CD4-positive, alpha-beta T cell (primary cell): ENCODE results near the gene TRIM72. TPM values are rescaled to one million over a fixed set of nuclear protein-coding genes. Genes with fewer than 3 reads are reported as not detected.

Source experiments
- ATAC-seq: fragments of 200-7000 bp; cut with Tn5 transposase; one replicate; pipeline ENCODE4 v1.10.0; 2022; ENCODE audit warnings: mild to moderate bottlenecking; ENCODE audit not compliant: poor library complexity
- CTCF ChIA-PET: fragments of 350-600 bp; sonication (Branson Sonifier 250); formaldehyde crosslinking; loops from one replicate; lab custom pipeline; 2021; ENCODE audit warnings: antibody characterized with exemption, inconsistent platforms; lab: Charles Lee
- POLR2A ChIA-PET: fragments of 350-600 bp; sonication (Branson Sonifier 250); formaldehyde crosslinking; loops from one replicate; lab custom pipeline; 2021; ENCODE audit warnings: antibody characterized with exemption, inconsistent platforms; lab: Charles Lee
- DNase-seq, 14 experiments: peaks; one replicate each; pipeline ENCODE4 v3.0.0-alpha.2; 2013 to 2020; ENCODE audit warnings: mixed read lengths in 2 of 14
- H3K27ac ChIP-seq, 2 donors: one replicate each; pipeline versions ENCODE4 v1.5.1 to v1.7.0; 2013; ENCODE audit warnings: low read length in 2 of 2, low read depth in 1 of 2, mild to moderate bottlenecking in 1 of 2
- H3K27me3 ChIP-seq, 2 experiments: 1 replicate in 1 of 2; 2 replicates in 1 of 2; pipeline versions ENCODE4 v1.6.1 to v1.7.0; 2013; ENCODE audit warnings: low read length in 2 of 2, control low read depth in 1 of 2, mild to moderate bottlenecking in 1 of 2, moderate library complexity in 1 of 2; ENCODE audit not compliant: insufficient read depth in 2 of 2, control insufficient read depth in 1 of 2
- H3K36me3 ChIP-seq: one replicate; pipeline ENCODE4 v1.6.1; 2013; ENCODE audit warnings: low read length, control low read depth; ENCODE audit not compliant: insufficient read depth
- H3K4me1 ChIP-seq: one replicate; pipeline ENCODE4 v1.6.1; 2013; ENCODE audit warnings: low read length, control low read depth; ENCODE audit not compliant: insufficient read depth
- H3K4me3 ChIP-seq: one replicate; pipeline ENCODE4 v1.5.1; 2013; ENCODE audit warnings: mild to moderate bottlenecking, low read length, moderate library complexity
- H3K9me3 ChIP-seq, 2 experiments: 1 replicate in 1 of 2; 2 replicates in 1 of 2; pipeline versions ENCODE4 v1.6.1 to v1.7.0; 2013; ENCODE audit warnings: low read length in 2 of 2, mild to moderate bottlenecking in 2 of 2, control low read depth in 1 of 2, moderate library complexity in 1 of 2; ENCODE audit not compliant: control insufficient read depth in 1 of 2, insufficient read depth in 1 of 2
- H3K27ac Mint-ChIP-seq: one replicate; pipeline ENCODE4 v1.8.0; 2020; ENCODE audit warnings: mixed read lengths
- H3K27me3 Mint-ChIP-seq: one replicate; pipeline ENCODE4 v1.8.0; 2021; ENCODE audit warnings: mixed read lengths
- H3K36me3 Mint-ChIP-seq: one replicate; pipeline ENCODE4 v1.8.0; 2021; ENCODE audit warnings: low read depth, mixed read lengths
- H3K4me1 Mint-ChIP-seq: one replicate; pipeline ENCODE4 v1.8.0; 2021; ENCODE audit warnings: low read depth, mixed read lengths
- H3K4me3 Mint-ChIP-seq: one replicate; pipeline ENCODE4 v1.8.0; 2020; ENCODE audit warnings: mild to moderate bottlenecking, mixed read lengths
- H3K9me3 Mint-ChIP-seq: one replicate; pipeline ENCODE4 v1.8.0; 2020; ENCODE audit warnings: mixed read lengths
- CTCF ChIP-seq: fragments of 200-600 bp; IDR thresholded peaks from one replicate; pipeline ENCODE4 v1.8.0; 2022; ENCODE audit warnings: antibody characterized with exemption, mild to moderate bottlenecking
- intact Hi-C, 2 experiments: fragments of 100-400 bp; cut with DNase I in 1 of 2; cut with micrococcal nuclease in 1 of 2; formaldehyde crosslinking; loops; one replicate each; pipeline versions ENCODE4 v1.15.1 to v1.9.0; 2023 to 2025; cut with DNase I, micrococcal nuclease
- total RNA-seq, 174 experiments: library from RNA in 2 of 174; stranded (reverse) in 2 of 174; gene quantifications; one replicate each; pipeline ENCODE4 v1.2.3 and lab custom pipeline; 2021 to 2026

The TRIM72 gene
- total RNA-seq, 2 experiments from 2014 or later = 0.17 TPM; not detected in 1

DNA sequence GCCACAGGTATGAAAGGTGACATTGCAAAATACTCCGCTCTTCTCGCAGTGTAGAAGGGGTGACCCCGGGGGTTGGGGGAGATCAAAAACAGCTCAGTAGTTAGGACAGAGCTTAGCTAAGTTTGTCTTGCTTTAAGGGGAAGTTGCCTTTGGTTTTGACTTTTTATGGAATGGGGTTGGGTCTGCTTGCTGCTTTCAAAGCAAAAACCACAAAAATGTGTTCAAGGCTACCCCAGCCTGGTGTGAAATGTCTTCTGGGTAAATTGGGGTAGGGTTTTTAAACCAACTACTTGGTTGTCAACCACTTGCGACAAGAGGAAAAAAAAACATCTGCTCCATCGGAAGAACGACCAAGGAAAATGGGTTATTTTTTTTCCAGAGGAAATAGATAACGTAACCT, 27.7 kb upstream of the TRIM72 start:
- ATAC-seq (peak; percentile 15), DNase-seq (peak in 1 of 14 experiments; percentile 40)
- ChIA-PET CTCF (interaction anchor here (0.9 kb wide), 1 partner anchor 44 kb away, joined by 3 read pairs; no protein-coding TSS in a partner anchor), POLR2A (interaction anchor here (0.6 to 6.6 kb wide), 4 partner anchors 9 to 112 kb away, joined by 4 to 89 read pairs (median 6); partner anchors contain the start of genes PYCARD, ZNF646 and ZNF668)
- H3K9me3 Mint-ChIP-seq = no peaks in the 10 kb centered on the region
- H3K4me3 ChIP-seq = no peak overlapping the region
- H3K27me3 Mint-ChIP-seq = no peaks in the 10 kb centered on the region
- H3K9me3 ChIP-seq = no peaks in the 10 kb centered on the region
- peaks cover 89% of the 10 kb centered on the region for H3K36me3 ChIP-seq
- peaks cover 67% of the 10 kb centered on the region for H3K4me1 ChIP-seq
- H3K27me3 ChIP-seq = no peaks in the 10 kb centered on the region
- peak overlapping the region; percentile 63 for H3K4me3 Mint-ChIP-seq
- peak overlapping the region; percentile 58 for H3K27ac Mint-ChIP-seq
- H3K27ac ChIP-seq = no peak overlapping the region
- no peak for TF ChIP-seq CTCF
- intact Hi-C loops = loop anchor here (1.0 to 10.0 kb wide), 4 partner anchors 15 to 679 kb away; no protein-coding TSS in a partner anchor
- peaks cover 99% of the 10 kb centered on the region for H3K36me3 Mint-ChIP-seq
- peaks cover 98% of the 10 kb centered on the region for H3K4me1 Mint-ChIP-seq

DNA sequence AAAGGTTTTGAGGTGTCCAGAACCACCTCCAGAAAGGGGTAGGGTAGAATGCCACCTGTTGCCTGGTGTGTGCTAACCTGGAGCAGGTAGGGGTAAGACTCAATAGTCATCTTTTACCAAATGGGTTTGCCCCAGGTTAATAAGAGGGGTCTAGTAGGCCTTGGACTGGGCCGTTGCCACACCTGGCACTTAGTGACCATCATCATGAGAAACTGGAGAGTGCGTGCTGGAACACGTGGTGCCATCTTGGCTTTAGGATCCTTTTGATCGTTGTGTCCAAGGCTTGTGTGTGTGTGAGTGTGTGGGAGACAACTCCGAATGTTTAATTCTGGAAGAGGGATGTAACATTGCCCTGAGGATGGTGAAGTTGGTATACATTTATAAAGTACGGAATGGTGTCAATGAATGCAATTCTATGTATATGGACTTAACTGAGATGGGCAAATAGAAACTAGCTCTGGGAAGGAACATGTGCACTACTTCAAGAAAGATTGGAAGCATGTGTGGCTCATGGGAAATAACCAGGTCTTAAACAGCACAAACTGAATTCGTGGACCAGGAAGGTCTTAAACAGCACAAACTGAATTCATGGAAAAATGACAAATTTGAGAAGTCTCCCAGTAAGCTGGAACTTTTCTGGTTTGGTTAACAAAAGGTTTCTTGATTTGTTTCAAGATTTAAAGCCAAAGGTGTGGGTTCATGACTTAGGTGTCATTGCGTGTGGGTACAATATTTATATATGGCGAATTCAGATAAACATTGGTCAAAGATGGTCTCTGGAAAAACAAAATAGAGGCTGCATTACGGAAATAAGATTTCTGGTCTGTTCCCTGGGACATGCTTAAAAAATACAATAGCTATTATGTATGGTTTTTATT, 26.8 kb upstream of the TRIM72 start:
- TF ChIP-seq CTCF = no peak
- Histone ChIP-seq H3K27me3 (no peaks in the 10 kb centered on the region), H3K27ac (no peak overlapping the region), H3K9me3 (no peaks in the 10 kb centered on the region), H3K4me3 (no peak overlapping the region), H3K4me1 (peaks cover 58% of the 10 kb centered on the region), H3K36me3 (peaks cover 99% of the 10 kb centered on the region)
- DNase-seq (no peak), ATAC-seq (no peak)
- peak overlapping the region; percentile 60 for H3K4me3 Mint-ChIP-seq
- ChIA-PET CTCF (interaction anchor here (0.9 kb wide), 1 partner anchor 45 kb away, joined by 3 read pairs; no protein-coding TSS in a partner anchor), POLR2A (interaction anchor here (0.8 to 6.6 kb wide), 5 partner anchors 9 to 45 kb away, joined by 3 to 89 read pairs (median 3); partner anchors contain the start of gene PYCARD)
- peak overlapping the region; percentile 50 for H3K27ac Mint-ChIP-seq
- H3K9me3 Mint-ChIP-seq = no peaks in the 10 kb centered on the region
- peaks cover 98% of the 10 kb centered on the region for H3K4me1 Mint-ChIP-seq
- no peaks in the 10 kb centered on the region for H3K27me3 Mint-ChIP-seq
- peaks cover 100% of the 10 kb centered on the region for H3K36me3 Mint-ChIP-seq
- intact Hi-C loops = loop anchor here (1.0 to 10.0 kb wide), 4 partner anchors 14 to 678 kb away; no protein-coding TSS in a partner anchor

- H3K27me3 ChIP-seq = no peaks in the 10 kb centered on the region
- H3K4me3 ChIP-seq = no peak overlapping the region
- Mint-ChIP-seq H3K27me3 (no peaks in the 10 kb centered on the region), H3K4me1 (peaks cover 93% of the 10 kb centered on the region), H3K27ac (peak overlapping the region; percentile 50), H3K36me3 (peaks cover 100% of the 10 kb centered on the region), H3K9me3 (no peaks in the 10 kb centered on the region), H3K4me3 (peak overlapping the region; percentile 60)
- intact Hi-C loops = loop anchor here (10.0 kb wide), 3 partner anchors 147 to 677 kb away; no protein-coding TSS in a partner anchor
- peaks cover 52% of the 10 kb centered on the region for H3K4me1 ChIP-seq
- POLR2A ChIA-PET = interaction anchor here (0.8 to 6.6 kb wide), 5 partner anchors 10 to 46 kb away, joined by 3 to 89 read pairs (median 3); partner anchors contain the start of gene PYCARD
- no peak overlapping the region for H3K27ac ChIP-seq
- no peak for ATAC-seq
- no peaks in the 10 kb centered on the region for H3K9me3 ChIP-seq
- CTCF ChIA-PET = no interaction called here
- DNase-seq = no peak
- TF ChIP-seq CTCF = no peak
- peaks cover 100% of the 10 kb centered on the region for H3K36me3 ChIP-seq
These were observed 26.1 kb upstream of the TRIM72 start for GRCh38 chr16:31187808-31188189.
